Myometrial cell (primary cell): Measurements from ENCODE around the gene AGGF1. TPM values are rescaled to one million over a fixed set of nuclear protein-coding genes. Genes with fewer than 3 reads are reported as not detected.

Experiments used
- total RNA-seq: library from RNA; depleted of rRNA; stranded (reverse); fragments of >200 nt; gene quantifications from 2 replicates; pipeline ENCODE4 v1.2.3, GENCODE V29; 2015

The AGGF1 gene
- 17.0 and 18.5 TPM in 2 replicates for total RNA-seq

GRCh38 chr5:77030097-77031071, at the start of gene AGGF1:
AGGF1 (plus strand) TSS chr5:77030404; CDS start chr5:77030767, 363 bp downstream.

GRCh38 chr5:77086689-77087483, 56.7 kb downstream of the AGGF1 start, which contains the start of gene ZBED3:
ZBED3 (minus strand) TSS chr5:77087285; CDS start chr5:77077878, 9,407 bp downstream.

Other genes starting within 250 kb of the AGGF1 start
- 23.6 and 28.8 TPM in 2 replicates for gene F2RL1, start 211.4 kb upstream of the AGGF1 start, total RNA-seq
- not detected in 2 replicates for gene S100Z, start 180.4 kb upstream of the AGGF1 start, total RNA-seq
- not detected in 2 replicates for gene CRHBP, start 77.4 kb upstream of the AGGF1 start, total RNA-seq
- 0.35 and 1.4 TPM in 2 replicates for gene ZBED3, start 56.9 kb downstream of the AGGF1 start, total RNA-seq
- not detected in 2 replicates for gene PDE8B, start 180.3 kb downstream of the AGGF1 start, total RNA-seq